Measurements from ENCODE around the gene CCDC85C. TPM values are rescaled to one million over a fixed set of nuclear protein-coding genes. Genes with fewer than 3 reads are reported as not detected.

CCDC85C gene
- total RNA-seq, 6 experiments from 2014 or later: 31.3 to 41.4 (median 34.3) TPM

DNA sequence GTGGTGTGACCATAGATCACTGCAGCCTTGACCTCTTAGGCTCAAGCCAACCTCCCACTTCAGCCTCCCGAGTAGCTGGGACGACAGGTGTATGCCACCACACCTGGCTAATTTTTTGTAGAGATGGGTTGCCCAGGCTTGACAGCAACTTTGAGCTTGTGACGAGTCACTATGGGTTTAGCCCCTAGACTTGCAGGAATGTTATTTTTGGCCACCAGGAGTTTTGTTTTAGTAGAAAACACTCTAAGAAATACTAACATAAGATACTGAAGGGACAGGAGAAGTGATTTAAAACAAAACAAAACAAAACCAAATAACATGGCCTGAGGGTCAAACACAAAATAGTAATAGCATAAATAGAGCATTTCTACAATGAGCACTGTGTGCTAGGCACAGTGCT lies 149.8 kb downstream of the CCDC85C start:
- peak; percentile 20 for DNase-seq
- Mint-ChIP-seq H3K9me3 (no peaks in the 10 kb centered on the region), H3K36me3 (ENCODE audit: low read depth) (peaks cover 10% of the 10 kb centered on the region), H3K4me1 (ENCODE audit: low read depth) (peaks cover 13% of the 10 kb centered on the region), H3K27me3 (ENCODE audit: insufficient read depth) (no peaks in the 10 kb centered on the region), H3K4me3 (no peak overlapping the region), H3K27ac (no peak overlapping the region)
- TF ChIP-seq, protein P1, sequence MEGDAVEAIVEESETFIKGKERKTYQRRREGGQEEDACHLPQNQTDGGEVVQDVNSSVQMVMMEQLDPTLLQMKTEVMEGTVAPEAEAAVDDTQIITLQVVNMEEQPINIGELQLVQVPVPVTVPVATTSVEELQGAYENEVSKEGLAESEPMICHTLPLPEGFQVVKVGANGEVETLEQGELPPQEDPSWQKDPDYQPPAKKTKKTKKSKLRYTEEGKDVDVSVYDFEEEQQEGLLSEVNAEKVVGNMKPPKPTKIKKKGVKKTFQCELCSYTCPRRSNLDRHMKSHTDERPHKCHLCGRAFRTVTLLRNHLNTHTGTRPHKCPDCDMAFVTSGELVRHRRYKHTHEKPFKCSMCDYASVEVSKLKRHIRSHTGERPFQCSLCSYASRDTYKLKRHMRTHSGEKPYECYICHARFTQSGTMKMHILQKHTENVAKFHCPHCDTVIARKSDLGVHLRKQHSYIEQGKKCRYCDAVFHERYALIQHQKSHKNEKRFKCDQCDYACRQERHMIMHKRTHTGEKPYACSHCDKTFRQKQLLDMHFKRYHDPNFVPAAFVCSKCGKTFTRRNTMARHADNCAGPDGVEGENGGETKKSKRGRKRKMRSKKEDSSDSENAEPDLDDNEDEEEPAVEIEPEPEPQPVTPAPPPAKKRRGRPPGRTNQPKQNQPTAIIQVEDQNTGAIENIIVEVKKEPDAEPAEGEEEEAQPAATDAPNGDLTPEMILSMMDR (IDR thresholded peaks at IDR 0.05): no peak

DNA sequence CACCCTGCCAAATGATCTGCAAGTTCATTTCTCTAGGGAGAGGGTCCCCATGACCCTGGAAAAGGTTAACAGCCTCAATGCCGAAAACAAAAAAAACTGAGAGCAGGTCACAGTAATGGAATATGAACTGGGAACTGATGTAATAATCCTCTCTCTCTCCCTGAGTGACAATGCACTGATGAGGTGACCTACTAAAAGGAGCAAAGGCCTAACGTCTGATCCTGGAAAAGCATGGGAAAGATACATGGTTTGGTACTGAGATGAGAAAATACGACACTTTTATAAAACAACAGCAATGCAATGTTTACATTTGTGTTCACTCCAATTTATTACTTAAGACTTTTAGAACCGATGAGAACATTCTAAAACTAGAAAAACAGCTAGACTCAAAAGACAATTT lies 151.0 kb downstream of the CCDC85C start:
- no peak for DNase-seq
- Mint-ChIP-seq H3K27ac (no peak overlapping the region), H3K4me1 (ENCODE audit: low read depth) (peaks cover 13% of the 10 kb centered on the region), H3K36me3 (ENCODE audit: low read depth) (peaks cover 10% of the 10 kb centered on the region), H3K4me3 (no peak overlapping the region), H3K9me3 (no peaks in the 10 kb centered on the region), H3K27me3 (ENCODE audit: insufficient read depth) (no peaks in the 10 kb centered on the region)
- TF ChIP-seq, protein P1 (IDR thresholded peaks at IDR 0.05): no peak

DNA sequence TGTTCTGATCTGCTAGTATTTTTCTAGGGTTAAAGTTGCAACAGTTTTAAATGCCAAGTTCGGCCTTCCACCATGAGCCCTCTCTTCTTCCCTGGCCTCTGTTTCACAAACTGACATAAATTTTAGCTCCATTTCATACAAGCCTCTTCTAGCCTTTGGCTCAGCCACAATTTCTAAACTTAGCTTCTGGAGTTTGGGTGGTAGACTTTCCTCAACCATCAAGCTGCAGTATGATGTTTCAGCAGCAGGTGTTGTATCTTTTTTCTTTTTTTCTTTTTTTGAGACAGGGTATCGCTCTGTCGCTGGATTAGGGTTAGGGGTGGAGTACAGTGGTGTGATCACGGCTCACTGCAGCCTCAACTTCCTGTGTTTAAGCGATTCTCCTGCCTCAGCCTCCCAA lies 152.8 kb downstream of the CCDC85C start:
- no peak overlapping the region for H3K27ac Mint-ChIP-seq
- TF ChIP-seq, protein P1 (IDR thresholded peaks at IDR 0.05): no peak
- H3K4me1 Mint-ChIP-seq (ENCODE audit: low read depth): peaks cover 13% of the 10 kb centered on the region
- H3K36me3 Mint-ChIP-seq (ENCODE audit: low read depth): peaks cover 6% of the 10 kb centered on the region
- no peak for DNase-seq
- H3K27me3 Mint-ChIP-seq (ENCODE audit: insufficient read depth): no peaks in the 10 kb centered on the region
- H3K9me3 Mint-ChIP-seq: no peaks in the 10 kb centered on the region
- no peak overlapping the region for H3K4me3 Mint-ChIP-seq

DNA sequence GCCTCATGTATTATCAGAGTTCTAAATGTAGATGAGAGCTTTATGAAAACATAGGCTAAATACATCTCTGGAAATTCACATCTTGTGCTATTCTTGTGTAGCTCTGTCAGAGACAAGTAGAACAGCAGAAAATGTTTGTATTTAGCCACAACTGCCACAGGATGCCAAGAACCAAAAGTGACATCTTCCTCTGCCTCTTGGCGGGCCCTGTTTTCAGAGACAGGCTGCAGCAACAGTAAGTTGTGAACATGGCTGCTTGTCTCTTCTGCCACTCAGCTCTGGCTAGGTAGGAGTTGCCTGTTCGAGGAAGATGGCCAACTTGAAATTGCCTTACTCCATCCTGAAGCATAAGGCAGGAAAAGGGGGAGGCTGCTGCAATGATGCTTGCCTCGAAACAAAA lies 153.7 kb downstream of the CCDC85C start:
- no peak overlapping the region for H3K27ac Mint-ChIP-seq
- no peak for DNase-seq
- peaks cover 11% of the 10 kb centered on the region for H3K4me1 Mint-ChIP-seq (ENCODE audit: low read depth)
- H3K36me3 Mint-ChIP-seq (ENCODE audit: low read depth): peaks cover 6% of the 10 kb centered on the region
- TF ChIP-seq, protein P1 (IDR thresholded peaks at IDR 0.05): no peak
- no peaks in the 10 kb centered on the region for H3K9me3 Mint-ChIP-seq
- no peaks in the 10 kb centered on the region for H3K27me3 Mint-ChIP-seq (ENCODE audit: insufficient read depth)
- no peak overlapping the region for H3K4me3 Mint-ChIP-seq

Other genes starting within 250 kb of the CCDC85C start
- 10 to 100 TPM; 42.1 to 53.9 (median 47.0) TPM for gene SETD3, start 123.3 kb downstream of the CCDC85C start, total RNA-seq (2021; fragmentation: NEBNext Ultra II Directional; extraction: Animal tissue kit (Norgen Biotek cat#: 25700))
- 10 to 100 TPM; 74.9 to 93.1 (median 86.4) TPM for gene CCNK, start 122.8 kb downstream of the CCDC85C start, total RNA-seq (2021; fragmentation: NEBNext Ultra II Directional; extraction: Animal tissue kit (Norgen Biotek cat#: 25700))
- 1 to 10 TPM in 5 of 6 experiments, under 1 TPM in 1; 0.99 to 2.8 (median 1.3) TPM for gene HHIPL1, start 40.9 kb upstream of the CCDC85C start, total RNA-seq (2021; fragmentation: NEBNext Ultra II Directional; extraction: Animal tissue kit (Norgen Biotek cat#: 25700))
- gene CYP46A1, start 80.1 kb upstream of the CCDC85C start, total RNA-seq (2021; fragmentation: NEBNext Ultra II Directional; extraction: Animal tissue kit (Norgen Biotek cat#: 25700)): under 1 TPM; 0.28 to 0.62 (median 0.49) TPM
- 10 to 100 TPM; 13.2 to 27.6 (median 22.2) TPM for gene EML1, start 189.2 kb upstream of the CCDC85C start, total RNA-seq (2021; fragmentation: NEBNext Ultra II Directional; extraction: Animal tissue kit (Norgen Biotek cat#: 25700))